ENCODE results near the gene TCN1.

The TCN1 gene

GRCh38 chr11:59878575-59878974, 12.3 kb upstream of the TCN1 start, which contains the start of gene OOSP3:
Gene OOSP3, plus strand, starts transcription at chr11:59878782. Its CDS starts 27 bp downstream, at chr11:59878809.
- Histone ChIP-seq H2AFZ (ENCODE audit: low read depth, low read length) (no peak within 1 kb of the TSS), H3K4me2 (ENCODE audit: insufficient read depth, low read length) (no peak within 1 kb of the TSS), H3K27me3 (ENCODE audit: insufficient read depth, low read length, poor library complexity) (no peaks in the 10 kb centered on the region), H3K4me3 (ENCODE audit: low read depth in 1 of 2, low read length in 2 of 2) (no peak within 1 kb of the TSS), H4K20me1 (ENCODE audit: insufficient read depth, low read length) (no peaks in the 10 kb centered on the region), H3K9me3 (ENCODE audit: insufficient read depth, low read length, severe bottlenecking) (no peaks in the 10 kb centered on the region), H3K4me1 (ENCODE audit: insufficient read depth, low read length) (no peaks in the 10 kb centered on the region), H3K27ac (ENCODE audit: low read length) (no peak within 1 kb of the TSS), H3K9ac (ENCODE audit: low read depth, low read length) (no peak within 1 kb of the TSS), H3K36me3 (ENCODE audit: insufficient read depth, low read length) (no peaks in the 10 kb centered on the region), H3K79me2 (ENCODE audit: insufficient read depth, low read length) (no peaks in the 10 kb centered on the region)
- ATAC-seq (ENCODE audit: insufficient read depth, low read depth) (no peak), DNase-seq (no peak)
- TF ChIP-seq EZH2 (IDR thresholded peaks at IDR 0.05; ENCODE audit: borderline replicate concordance, low read depth, low read length, severe bottlenecking) (no peak), CTCF (IDR thresholded peaks at IDR 0.05; ENCODE audit: borderline replicate concordance, extremely low read depth, low read length, poor library complexity, severe bottlenecking) (no peak)

- no peak overlapping the region for H2AFZ ChIP-seq (ENCODE audit: low read depth, low read length)
- ATAC-seq (ENCODE audit: insufficient read depth, low read depth) (no peak), DNase-seq (no peak)
- no peak overlapping the region for H3K4me2 ChIP-seq (ENCODE audit: insufficient read depth, low read length)
- H3K4me3 ChIP-seq (ENCODE audit: low read depth in 1 of 2, low read length in 2 of 2): no peak overlapping the region
- H3K9ac ChIP-seq (ENCODE audit: low read depth, low read length): no peak overlapping the region
- TF ChIP-seq CTCF (IDR thresholded peaks at IDR 0.05; ENCODE audit: borderline replicate concordance, extremely low read depth, low read length, poor library complexity, severe bottlenecking) (no peak), EZH2 (IDR thresholded peaks at IDR 0.05; ENCODE audit: borderline replicate concordance, low read depth, low read length, severe bottlenecking) (no peak)
- no peaks in the 10 kb centered on the region for H3K36me3 ChIP-seq (ENCODE audit: insufficient read depth, low read length)
- no peaks in the 10 kb centered on the region for H3K79me2 ChIP-seq (ENCODE audit: insufficient read depth, low read length)
- no peak overlapping the region for H3K27ac ChIP-seq (ENCODE audit: low read length)
- H3K27me3 ChIP-seq (ENCODE audit: insufficient read depth, low read length, poor library complexity): no peaks in the 10 kb centered on the region
- H3K9me3 ChIP-seq (ENCODE audit: insufficient read depth, low read length, severe bottlenecking): no peaks in the 10 kb centered on the region
- no peaks in the 10 kb centered on the region for H4K20me1 ChIP-seq (ENCODE audit: insufficient read depth, low read length)
- H3K4me1 ChIP-seq (ENCODE audit: insufficient read depth, low read length): no peaks in the 10 kb centered on the region
Observed at GRCh38 chr11:59877784-59878183, 11.5 kb upstream of the TCN1 start.

GRCh38 chr11:59877325-59877724, 11.0 kb upstream of the TCN1 start:
- DNase-seq (no peak), ATAC-seq (ENCODE audit: insufficient read depth, low read depth) (no peak)
- Histone ChIP-seq H3K79me2 (ENCODE audit: insufficient read depth, low read length) (no peaks in the 10 kb centered on the region), H3K9ac (ENCODE audit: low read depth, low read length) (no peak overlapping the region), H3K27ac (ENCODE audit: low read length) (no peak overlapping the region), H3K4me3 (ENCODE audit: low read depth in 1 of 2, low read length in 2 of 2) (no peak overlapping the region), H3K4me1 (ENCODE audit: insufficient read depth, low read length) (no peaks in the 10 kb centered on the region), H3K9me3 (ENCODE audit: insufficient read depth, low read length, severe bottlenecking) (no peaks in the 10 kb centered on the region), H3K27me3 (ENCODE audit: insufficient read depth, low read length, poor library complexity) (no peaks in the 10 kb centered on the region), H2AFZ (ENCODE audit: low read depth, low read length) (no peak overlapping the region), H3K4me2 (ENCODE audit: insufficient read depth, low read length) (no peak overlapping the region), H4K20me1 (ENCODE audit: insufficient read depth, low read length) (no peaks in the 10 kb centered on the region), H3K36me3 (ENCODE audit: insufficient read depth, low read length) (no peaks in the 10 kb centered on the region)
- TF ChIP-seq CTCF (IDR thresholded peaks at IDR 0.05; ENCODE audit: borderline replicate concordance, extremely low read depth, low read length, poor library complexity, severe bottlenecking): no peak
- no peak for TF ChIP-seq EZH2 (IDR thresholded peaks at IDR 0.05; ENCODE audit: borderline replicate concordance, low read depth, low read length, severe bottlenecking)

Measured in DND-41 (cell line).